GM23338 (cell line): ENCODE results near the gene PDE3A.

Experiments used
- CTCF ChIP-seq, 2 experiments: fragments of 200-600 bp in 1 of 2; sonication (generic) in 1 of 2; conservative IDR thresholded peaks; 2 replicates each; pipeline versions ENCODE4 v1.5.1 to v1.6.1; 2016 to 2017; ENCODE audit warnings: antibody characterized with exemption in 2 of 2, low read depth in 2 of 2, mild to moderate bottlenecking in 2 of 2, moderate library complexity in 1 of 2
- EZH2 ChIP-seq: fragments of 200-600 bp; sonication (generic); IDR thresholded peaks from one replicate; pipeline ENCODE4 v1.8.0; 2017; ENCODE audit warnings: antibody characterized with exemption, mild to moderate bottlenecking, low read depth; ENCODE audit not compliant: unreplicated experiment
- JUNB ChIP-seq: IDR thresholded peaks from one replicate; pipeline ENCODE4 v1.6.1; 2016; ENCODE audit warnings: antibody characterized with exemption; ENCODE audit not compliant: unreplicated experiment
- NANOG ChIP-seq: IDR thresholded peaks from 2 replicates; pipeline ENCODE4 v1.6.1; 2016; ENCODE audit warnings: antibody characterized with exemption, borderline replicate concordance
- POLR2AphosphoS5 ChIP-seq: IDR thresholded peaks from 2 replicates; pipeline ENCODE4 v1.6.1; 2016; ENCODE audit warnings: antibody characterized with exemption, low read depth
- ZNF114 ChIP-seq: fragments of 250-450 bp; sonication (Bioruptor Pico); IDR thresholded peaks from 2 replicates; pipeline ENCODE4 v1.5.0; 2020; ENCODE audit warnings: mild to moderate bottlenecking, moderate library complexity
- TF ChIP-seq, protein P1 (sequence below): IDR thresholded peaks from one replicate; pipeline ENCODE4 v1.6.1; 2018; ENCODE audit warnings: antibody characterized with exemption; ENCODE audit not compliant: unreplicated experiment

DNA sequence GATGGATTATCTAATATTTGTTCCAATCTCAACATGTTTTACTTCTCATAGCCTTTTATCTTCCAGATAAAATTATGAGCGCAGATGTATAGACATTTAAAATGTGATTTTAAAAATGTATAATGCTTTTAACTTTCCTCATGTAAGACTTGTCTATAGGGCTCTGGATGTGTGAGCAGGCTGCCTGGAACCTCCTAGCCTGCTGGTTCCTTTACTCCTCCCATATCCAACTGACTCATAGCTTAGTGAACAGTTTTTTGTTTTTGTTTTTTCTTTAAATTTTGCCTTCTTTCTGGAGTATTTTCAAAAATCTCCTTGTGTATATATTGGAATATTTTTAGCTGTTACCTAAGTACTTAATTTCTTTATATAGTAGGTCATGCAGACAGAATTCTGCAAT is 115.4 kb downstream of the PDE3A start:
- no peak for TF ChIP-seq CTCF (conservative IDR thresholded peaks at IDR 0.05; ENCODE audit: low read depth in 2 of 2)
- TF ChIP-seq POLR2AphosphoS5: no peak
- TF ChIP-seq, protein P1, sequence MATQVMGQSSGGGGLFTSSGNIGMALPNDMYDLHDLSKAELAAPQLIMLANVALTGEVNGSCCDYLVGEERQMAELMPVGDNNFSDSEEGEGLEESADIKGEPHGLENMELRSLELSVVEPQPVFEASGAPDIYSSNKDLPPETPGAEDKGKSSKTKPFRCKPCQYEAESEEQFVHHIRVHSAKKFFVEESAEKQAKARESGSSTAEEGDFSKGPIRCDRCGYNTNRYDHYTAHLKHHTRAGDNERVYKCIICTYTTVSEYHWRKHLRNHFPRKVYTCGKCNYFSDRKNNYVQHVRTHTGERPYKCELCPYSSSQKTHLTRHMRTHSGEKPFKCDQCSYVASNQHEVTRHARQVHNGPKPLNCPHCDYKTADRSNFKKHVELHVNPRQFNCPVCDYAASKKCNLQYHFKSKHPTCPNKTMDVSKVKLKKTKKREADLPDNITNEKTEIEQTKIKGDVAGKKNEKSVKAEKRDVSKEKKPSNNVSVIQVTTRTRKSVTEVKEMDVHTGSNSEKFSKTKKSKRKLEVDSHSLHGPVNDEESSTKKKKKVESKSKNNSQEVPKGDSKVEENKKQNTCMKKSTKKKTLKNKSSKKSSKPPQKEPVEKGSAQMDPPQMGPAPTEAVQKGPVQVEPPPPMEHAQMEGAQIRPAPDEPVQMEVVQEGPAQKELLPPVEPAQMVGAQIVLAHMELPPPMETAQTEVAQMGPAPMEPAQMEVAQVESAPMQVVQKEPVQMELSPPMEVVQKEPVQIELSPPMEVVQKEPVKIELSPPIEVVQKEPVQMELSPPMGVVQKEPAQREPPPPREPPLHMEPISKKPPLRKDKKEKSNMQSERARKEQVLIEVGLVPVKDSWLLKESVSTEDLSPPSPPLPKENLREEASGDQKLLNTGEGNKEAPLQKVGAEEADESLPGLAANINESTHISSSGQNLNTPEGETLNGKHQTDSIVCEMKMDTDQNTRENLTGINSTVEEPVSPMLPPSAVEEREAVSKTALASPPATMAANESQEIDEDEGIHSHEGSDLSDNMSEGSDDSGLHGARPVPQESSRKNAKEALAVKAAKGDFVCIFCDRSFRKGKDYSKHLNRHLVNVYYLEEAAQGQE: no peak
- TF ChIP-seq EZH2: no peak
- no peak for TF ChIP-seq NANOG
- TF ChIP-seq ZNF114: no peak
- no peak for TF ChIP-seq JUNB
